Measurements from ENCODE around the gene GRIFIN. TPM values are rescaled to one million over a fixed set of nuclear protein-coding genes. Genes with fewer than 3 reads are reported as not detected.

GRIFIN gene
- polyA plus RNA-seq, 1 of the 3 experiments (the other 2 are of a cell fraction): not detected

- no peak overlapping the region for H3K9ac ChIP-seq
- ChIA-PET POLR2A (no interaction called here), CTCF (interaction anchor here (1.1 to 1.5 kb wide), 4 partner anchors 9 to 60 kb away, joined by 3 to 9 read pairs (median 4); no protein-coding TSS in a partner anchor)
- H3K9me2 ChIP-seq: no peaks in the 10 kb centered on the region
- H4K20me1 ChIP-seq (ENCODE audit: insufficient read depth): no peaks in the 10 kb centered on the region
- no peak overlapping the region for H3K4me2 ChIP-seq
- 86% methylated on average over 18 of the region's 18 CpGs for WGBS (ENCODE audit: low lambda C conversion rate)
- DNase-seq: no peak
- H3K27ac ChIP-seq (ENCODE audit: low read depth in 2 of 2, low read length in 1 of 2): peak overlapping the region in 1 of 2 experiments; percentile 98; a peak in 1 of 4 replicates
- no peaks in the 10 kb centered on the region for H3K9me3 ChIP-seq
- no peaks in the 10 kb centered on the region for H3K79me2 ChIP-seq (ENCODE audit: insufficient read depth)
- TF ChIP-seq ZBTB33 (IDR thresholded peaks at IDR 0.05; ENCODE audit: borderline replicate concordance, low read depth): no peak
- no peak for TF ChIP-seq POLR2AphosphoS5 (IDR thresholded peaks at IDR 0.05; ENCODE audit: low read depth, low read length)
- no peak for TF ChIP-seq FOSL2 (IDR thresholded peaks at IDR 0.05; ENCODE audit: borderline replicate concordance, low read depth)
- TF ChIP-seq ELF1 (IDR thresholded peaks at IDR 0.05): no peak
- no peak for TF ChIP-seq RCOR1 (IDR thresholded peaks at IDR 0.05; ENCODE audit: low read length)
- TF ChIP-seq REST (IDR thresholded peaks at IDR 0.05; ENCODE audit: low read depth, low read length): no peak
- TF ChIP-seq TEAD4 (IDR thresholded peaks at IDR 0.05; ENCODE audit: borderline replicate concordance, insufficient read depth): no peak
- no peak for TF ChIP-seq JUND (IDR thresholded peaks at IDR 0.05)
- TF ChIP-seq, protein P1, sequence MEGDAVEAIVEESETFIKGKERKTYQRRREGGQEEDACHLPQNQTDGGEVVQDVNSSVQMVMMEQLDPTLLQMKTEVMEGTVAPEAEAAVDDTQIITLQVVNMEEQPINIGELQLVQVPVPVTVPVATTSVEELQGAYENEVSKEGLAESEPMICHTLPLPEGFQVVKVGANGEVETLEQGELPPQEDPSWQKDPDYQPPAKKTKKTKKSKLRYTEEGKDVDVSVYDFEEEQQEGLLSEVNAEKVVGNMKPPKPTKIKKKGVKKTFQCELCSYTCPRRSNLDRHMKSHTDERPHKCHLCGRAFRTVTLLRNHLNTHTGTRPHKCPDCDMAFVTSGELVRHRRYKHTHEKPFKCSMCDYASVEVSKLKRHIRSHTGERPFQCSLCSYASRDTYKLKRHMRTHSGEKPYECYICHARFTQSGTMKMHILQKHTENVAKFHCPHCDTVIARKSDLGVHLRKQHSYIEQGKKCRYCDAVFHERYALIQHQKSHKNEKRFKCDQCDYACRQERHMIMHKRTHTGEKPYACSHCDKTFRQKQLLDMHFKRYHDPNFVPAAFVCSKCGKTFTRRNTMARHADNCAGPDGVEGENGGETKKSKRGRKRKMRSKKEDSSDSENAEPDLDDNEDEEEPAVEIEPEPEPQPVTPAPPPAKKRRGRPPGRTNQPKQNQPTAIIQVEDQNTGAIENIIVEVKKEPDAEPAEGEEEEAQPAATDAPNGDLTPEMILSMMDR (IDR thresholded peaks at IDR 0.05): no peak
- TF ChIP-seq CHD2 (IDR thresholded peaks at IDR 0.05; ENCODE audit: low read length, partially characterized antibody): no peak
- TF ChIP-seq EP300 (IDR thresholded peaks at IDR 0.05; ENCODE audit: borderline replicate concordance in 1 of 2, low read depth in 1 of 2, low read length in 1 of 2): no peak
- TF ChIP-seq SMC3 (IDR thresholded peaks at IDR 0.05; ENCODE audit: low read depth, low read length): no peak
- TF ChIP-seq FOXJ3 (CRISPR knock-in tag; IDR thresholded peaks at IDR 0.05): no peak
- TF ChIP-seq TCF12 (IDR thresholded peaks at IDR 0.05): no peak
- no peak for TF ChIP-seq RXRA (IDR thresholded peaks at IDR 0.05; ENCODE audit: borderline replicate concordance, low read depth)
- TF ChIP-seq, protein P2, sequence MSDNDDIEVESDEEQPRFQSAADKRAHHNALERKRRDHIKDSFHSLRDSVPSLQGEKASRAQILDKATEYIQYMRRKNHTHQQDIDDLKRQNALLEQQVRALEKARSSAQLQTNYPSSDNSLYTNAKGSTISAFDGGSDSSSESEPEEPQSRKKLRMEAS (IDR thresholded peaks at IDR 0.05; ENCODE audit: low read depth): no peak
- peaks cover 9% of the 10 kb centered on the region for H3F3A ChIP-seq (replicated peaks; ENCODE audit: insufficient read depth)
- H3K36me3 ChIP-seq (replicated peaks in 1 of 2; ENCODE audit: control insufficient read depth in 1 of 2, insufficient read depth in 2 of 2, low read length in 1 of 2): no peaks in the 10 kb centered on the region
- H3K4me3 ChIP-seq (ENCODE audit: low read depth in 2 of 2, low read length in 1 of 2): no peak overlapping the region
- peaks cover 15 to 84% of the 10 kb centered on the region in 2 experiments; a peak in 3 of 4 replicates for H3K4me1 ChIP-seq (ENCODE audit: control insufficient read depth in 1 of 2, insufficient read depth in 2 of 2, low read depth in 1 of 2, low read length in 1 of 2)
- no peaks in the 10 kb centered on the region for H3K27me3 ChIP-seq (ENCODE audit: insufficient read depth)
- H2AFZ ChIP-seq (ENCODE audit: low read depth): no peak overlapping the region
Measured at GRCh38 chr7:2511769-2512168, 35.6 kb upstream of the GRIFIN start.

All from SK-N-SH (cell line).